K562 (cell line): ENCODE results near the gene SFR1.

Experiments
- NFIC ChIP-seq: fragments of 450-650 bp; IDR thresholded peaks from 2 replicates; pipeline ENCODE4 v1.6.1; 2017; ENCODE audit warnings: mild to moderate bottlenecking, inconsistent platforms
- ZFP36 ChIP-seq: fragments of 150-350 bp; IDR thresholded peaks from 2 replicates; pipeline ENCODE4 v1.6.1; 2018; ENCODE audit warnings: low read length, low read depth; ENCODE audit not compliant: partially characterized antibody
- ZKSCAN3 ChIP-seq: fragments of 250-450 bp; sonication (Bioruptor Pico); IDR thresholded peaks from 2 replicates; pipeline ENCODE4 v1.4.0; 2020

DNA sequence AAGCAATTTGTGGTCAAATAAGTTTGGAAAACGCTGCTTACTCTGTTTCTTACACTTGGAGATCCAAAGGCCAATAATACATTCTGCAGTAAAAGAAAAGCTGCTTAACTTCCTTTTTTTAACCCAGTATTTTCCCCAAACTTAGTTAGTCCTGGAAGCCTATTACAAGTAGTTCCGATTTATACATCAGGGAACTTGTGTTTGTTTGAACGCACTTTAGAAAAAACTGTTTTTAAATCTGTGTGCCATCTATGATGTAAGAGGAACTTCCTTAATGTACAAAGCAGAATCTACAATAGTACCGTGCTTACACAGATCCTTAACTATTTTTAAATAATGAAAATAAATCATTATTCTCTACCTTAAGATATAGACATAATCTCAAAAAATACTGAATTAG, 23.0 kb downstream of the SFR1 start:
- TF ChIP-seq ZKSCAN3, result no peak
- TF ChIP-seq NFIC, result no peak
- TF ChIP-seq ZFP36, result no peak
